K562 (cell line): ENCODE results near the gene CRKL. TPM values are rescaled to one million over a fixed set of nuclear protein-coding genes. Genes with fewer than 3 reads are reported as not detected.

Source experiments
- ATAC-seq: fragments of 200-7000 bp; cut with Tn5 transposase; 3 replicates; pipeline ENCODE4 v1.9.1; 2020; ENCODE audit warnings: moderate library complexity
- BruUV-seq: library from RNA; stranded (reverse); fragments of 400-500 nt; replicated peaks from 2 replicates; lab custom pipeline; 2021; lab: Mats Ljungman, UMichigan
- CTCF ChIA-PET: fragments of 300-600 bp; formaldehyde crosslinking; extraction: SDS; loops from one replicate; lab custom pipeline; 2021; ENCODE audit warnings: low intra/inter-chr PET ratio; lab: Yijun Ruan, JAX
- POLR2A ChIA-PET: fragments of 300-600, 350-650 bp; sonication (Branson Sonifier 250); formaldehyde crosslinking; extraction: SDS; loops from one replicate; lab custom pipeline; 2021; ENCODE audit warnings: antibody characterized with exemption, inconsistent platforms; lab: Yijun Ruan, JAX
- DNase-seq, 4 experiments: peaks; one replicate each; pipeline versions ENCODE4 v3.0.0 to v3.0.0-alpha.2; 2011 to 2018; ENCODE audit warnings: low spot score in 3 of 4, mixed read lengths in 3 of 4; ENCODE audit errors: extremely low read depth in 1 of 4
- FAIRE-seq: peaks from 2 replicates; lab custom pipeline; 2011; peaks lifted over from hg19 to GRCh38; lab: Jason Lieb, UNC
- H2AFZ ChIP-seq: 2 replicates; pipeline ENCODE4 v1.6.0; 2011; ENCODE audit warnings: low read depth, low read length, control low read depth, inconsistent platforms
- H3K27ac ChIP-seq: fragments of 200-600 bp; 3 replicates; pipeline ENCODE4 v1.8.0; 2011; ENCODE audit warnings: low read depth, mild to moderate bottlenecking, control low read depth, inconsistent platforms, low read length, moderate library complexity, mixed read lengths; ENCODE audit errors: extremely low read depth
- H3K27me3 ChIP-seq, 2 experiments: fragments of 300-600 bp in 1 of 2; 2 replicates in 1 of 2; 3 replicates in 1 of 2; pipeline versions ENCODE4 v1.6.0 to v1.8.0; 2011; ENCODE audit warnings: inconsistent platforms in 2 of 2, low read length in 2 of 2, mild to moderate bottlenecking in 1 of 2, mixed read lengths in 1 of 2, moderate library complexity in 1 of 2; ENCODE audit not compliant: control insufficient read depth in 2 of 2, insufficient read depth in 2 of 2
- H3K36me3 ChIP-seq: fragments of 300-600 bp; 3 replicates; pipeline ENCODE4 v1.8.0; 2011; ENCODE audit warnings: mild to moderate bottlenecking, low read length, inconsistent platforms; ENCODE audit not compliant: control insufficient read depth, insufficient read depth
- H3K4me1 ChIP-seq, 2 experiments: fragments of 200-600 bp in 1 of 2; replicated peaks in 1 of 2; 2 replicates in 1 of 2; 3 replicates in 1 of 2; pipeline versions ENCODE4 v1.5.1 to v1.8.0; 2011; ENCODE audit warnings: inconsistent platforms in 2 of 2, low read length in 2 of 2, mild to moderate bottlenecking in 1 of 2, mixed read lengths in 1 of 2, moderate library complexity in 1 of 2; ENCODE audit not compliant: control insufficient read depth in 2 of 2, insufficient read depth in 2 of 2
- H3K4me2 ChIP-seq: 2 replicates; pipeline ENCODE4 v1.6.1; 2011; ENCODE audit warnings: low read length, control low read depth, inconsistent platforms, mixed read lengths; ENCODE audit not compliant: insufficient read depth
- H3K4me3 ChIP-seq: fragments of 200-600 bp; sonication (generic), shearing (Covaris generic); 2 replicates; pipeline ENCODE4 v1.5.1; 2016; ENCODE audit warnings: control low read depth, inconsistent platforms
- H3K79me2 ChIP-seq: fragments of 200-600 bp; 3 replicates; pipeline ENCODE4 v1.8.0; 2011; ENCODE audit warnings: low read length, inconsistent platforms; ENCODE audit not compliant: control insufficient read depth, insufficient read depth
- H3K9ac ChIP-seq, 2 experiments: 2 replicates each; pipeline versions ENCODE4 v1.6.0 to v1.6.1; 2011; ENCODE audit warnings: low read depth in 2 of 2, low read length in 2 of 2, control low read depth in 1 of 2, inconsistent platforms in 1 of 2, mild to moderate bottlenecking in 1 of 2, mixed read lengths in 1 of 2; ENCODE audit not compliant: insufficient read depth in 1 of 2
- H3K9me1 ChIP-seq: one replicate; pipeline ENCODE4 v1.6.0; 2011; ENCODE audit warnings: inconsistent platforms, mild to moderate bottlenecking, low read length, moderate library complexity; ENCODE audit not compliant: control insufficient read depth, insufficient read depth
- H3K9me3 ChIP-seq: replicated peaks from 2 replicates; pipeline ENCODE4 v1.5.1; 2011; ENCODE audit warnings: low read depth, low read length, inconsistent platforms; ENCODE audit not compliant: control insufficient read depth, insufficient read depth
- H4K20me1 ChIP-seq: replicated peaks from 2 replicates; pipeline ENCODE4 v1.6.1; 2011; ENCODE audit warnings: low read length, inconsistent platforms, mixed read lengths; ENCODE audit not compliant: control insufficient read depth, insufficient read depth
- CTCFL ChIP-seq: IDR thresholded peaks from 2 replicates; pipeline ENCODE4 v1.6.1; 2011; ENCODE audit warnings: borderline replicate concordance, low read depth, mild to moderate bottlenecking, moderate library complexity, low read length; ENCODE audit not compliant: insufficient read depth, poor library complexity, severe bottlenecking
- CXXC5 ChIP-seq: fragments of 250-450 bp; sonication (Bioruptor Pico); IDR thresholded peaks from 2 replicates; pipeline ENCODE4 v1.8.0; 2022; ENCODE audit warnings: inconsistent platforms, mild to moderate bottlenecking, moderate library complexity
- ETV6 ChIP-seq, 3 experiments: fragments of 150-350 bp in 1 of 3; sonication (generic) in 1 of 3; formaldehyde crosslinking in 1 of 3; IDR thresholded peaks; 2 replicates each; pipeline versions ENCODE4 v1.6.1 to v1.8.0; 2014 to 2022; ENCODE audit warnings: borderline replicate concordance in 2 of 3, low read depth in 2 of 3, antibody characterized with exemption in 1 of 3, low read length in 1 of 3, mild to moderate bottlenecking in 1 of 3, missing genetic modification reagents in 1 of 3
- ILF3 ChIP-seq: fragments of 450-650 bp; IDR thresholded peaks from 2 replicates; pipeline ENCODE4 v1.6.1; 2018; ENCODE audit warnings: antibody characterized with exemption, mild to moderate bottlenecking, moderate library complexity, borderline replicate concordance
- NONO ChIP-seq, 2 experiments: fragments of 200-400 bp in 1 of 2; fragments of 450-650 bp in 1 of 2; formaldehyde crosslinking in 1 of 2; IDR thresholded peaks; 2 replicates each; pipeline ENCODE4 v1.6.1; 2017; ENCODE audit warnings: low read depth in 2 of 2, mild to moderate bottlenecking in 2 of 2, moderate library complexity in 2 of 2, low read length in 1 of 2
- POLR2B ChIP-seq: fragments of 450-650 bp; IDR thresholded peaks from 2 replicates; pipeline ENCODE4 v1.6.1; 2018; ENCODE audit warnings: low read depth; ENCODE audit not compliant: partially characterized antibody
- SMAD2 ChIP-seq: fragments of 150-350 bp; IDR thresholded peaks from 2 replicates; pipeline ENCODE4 v1.6.1; 2014; ENCODE audit warnings: low read depth, mild to moderate bottlenecking, low read length
- SREBF1 ChIP-seq: fragments of 150-350 bp; IDR thresholded peaks from 2 replicates; pipeline ENCODE4 v1.6.1; 2014; ENCODE audit warnings: antibody characterized with exemption, low read depth, low read length, borderline replicate concordance
- STAT6 ChIP-seq: sonication (generic); formaldehyde crosslinking; IDR thresholded peaks from 2 replicates; pipeline ENCODE4 v1.8.1; 2023; ENCODE audit warnings: mild to moderate bottlenecking, missing genetic modification reagents
- ZNF431 ChIP-seq: sonication (generic); formaldehyde crosslinking; IDR thresholded peaks from 2 replicates; pipeline ENCODE4 v1.8.0; 2022; ENCODE audit warnings: mild to moderate bottlenecking, missing genetic modification reagents
- ZNF699 ChIP-seq: fragments of 250-450 bp; sonication (Bioruptor Pico); IDR thresholded peaks from 2 replicates; pipeline ENCODE4 v1.8.0; 2021; ENCODE audit warnings: mild to moderate bottlenecking, moderate library complexity; ENCODE audit not compliant: insufficient replicate concordance
- ZNF740 ChIP-seq, 3 experiments: fragments of 200-800 bp in 1 of 3; sonication (Bioruptor generic) in 1 of 3; sonication (generic) in 1 of 3; formaldehyde crosslinking in 1 of 3; IDR thresholded peaks; 2 replicates each; pipeline versions ENCODE4 v1.6.1 to v1.8.0; 2016 to 2022; ENCODE audit warnings: mild to moderate bottlenecking in 2 of 3, missing compliant biosample characterization in 2 of 3, missing genetic modification characterization in 2 of 3, missing genetic modification reagents in 1 of 3
- WGBS: fragments of 100-300 bp; shearing (Covaris generic); methylation state at CpG from one replicate; pipeline ENCODE4 v1.1.6; 2016; ENCODE audit warnings: low coverage, mixed read lengths; ENCODE audit not compliant: insufficient coverage; ENCODE audit errors: missing lambda C conversion rate; 5-methylcytosine and 5-hydroxymethylcytosine counted together
- in situ Hi-C: fragments of 300-500 bp; cut with MboI; formaldehyde crosslinking; loops from 4 replicates; pipeline ENCODE4 v1.15.0; 2018; ENCODE audit warnings: inconsistent platforms, mixed read lengths
- intact Hi-C: fragments of 100-400 bp; cut with micrococcal nuclease; formaldehyde crosslinking; loops from 2 replicates; pipeline ENCODE4 v1.14.2; 2022
- polyA plus RNA-seq, 8 experiments: library from polyadenylated mRNA; depleted of rRNA in 4 of 8; stranded (reverse) in 5 of 8; unstranded in 3 of 8; fragments of >200 nt; fragmentation: Nextera tagmentation in 2 of 8; fragmentation: Illumina TruSeq in 1 of 8; extraction: Ambion mirVana in 2 of 8; extraction: Trizol in 1 of 8; gene quantifications; 2 replicates each; pipeline versions ENCODE4 v1.2.1 to v1.2.3, GENCODE V29; 2011 to 2014; ENCODE audit warnings: inconsistent platforms in 1 of 8, missing spikeins in 1 of 8
- total RNA-seq, 7 experiments: library from RNA; depleted of rRNA in 6 of 7; stranded (reverse); fragments of >200 nt in 6 of 7; fragmentation: Illumina TruSeq in 2 of 7; extraction: Trizol in 2 of 7; gene quantifications; 2 replicates each; pipeline versions ENCODE4 v1.2.1 to v1.2.3, GENCODE V29; 2011 to 2021; ENCODE audit warnings: low replicate concordance in 1 of 7

CRKL gene
- total and polyA plus RNA-seq, 9 of the 15 experiments (the other 6 are each of a cell fraction or from before 2014, with no cell fraction given) = 100 to 263 (median 124) TPM

GRCh38 chr22:20951151-20951931, 34.1 kb downstream of the CRKL start:
- peaks cover 12% of the 10 kb centered on the region for H3K9me1 ChIP-seq
- no peaks in the 10 kb centered on the region for H3K9me3 ChIP-seq
- H3K79me2 ChIP-seq = peaks cover 69% of the 10 kb centered on the region
- H3K27me3 ChIP-seq = no peaks in the 10 kb centered on the region
- no peak overlapping the region for H3K27ac ChIP-seq
- no peak overlapping the region for H3K4me2 ChIP-seq
- H3K36me3 ChIP-seq = peaks cover 80% of the 10 kb centered on the region
- in situ Hi-C loops = loop anchor here (25.0 kb wide), 1 partner anchor 186 kb away; no protein-coding TSS in a partner anchor
- DNase-seq (no peak), FAIRE-seq (no peak), ATAC-seq (no peak)
- H4K20me1 ChIP-seq = peaks cover 80% of the 10 kb centered on the region
- peaks cover 0 to 11% of the 10 kb centered on the region in 2 experiments; a peak in 2 of 5 replicates for H3K4me1 ChIP-seq
- CTCF ChIA-PET = no interaction called here
- no TSS peak for BruUV-seq
- intact Hi-C loops = no loop called here
- POLR2A ChIA-PET = interaction anchor here (0.5 to 64.4 kb wide), 14 partner anchors 9 to 976 kb away, joined by 3 to 1556 read pairs (median 3); partner anchors contain the start of genes AIFM3, CRKL, P2RX6 and THAP7
- H3K9ac ChIP-seq = peak overlapping the region in 1 of 2 experiments; percentile 9; a peak in 1 of 4 replicates
- WGBS = 92% methylated on average over 10 of the region's 10 CpGs
- H3K4me3 ChIP-seq = no peak overlapping the region
- H2AFZ ChIP-seq = no peak overlapping the region
- TF ChIP-seq ZNF431 (CRISPR knock-in tag) (0 out of 2 replicates have a peak, but pooled peaks have one; percentile 29), STAT6 (0 out of 2 replicates have a peak, but pooled peaks have one; percentile 65), NONO (IDR thresholded peaks at IDR 0.05; ENCODE audit: low read depth in 2 of 2, low read length in 1 of 2) (0 out of 4 replicates have a peak, but pooled peaks of 1 of the 2 experiments have one; percentile 30), CXXC5 (CRISPR knock-in tag) (no peak), SMAD2 (0 out of 2 replicates have a peak, but pooled peaks have one; percentile 70), ZNF699 (CRISPR knock-in tag) (peak; percentile 33), POLR2B (peak; percentile 38), CTCFL (no peak), SREBF1 (0 out of 2 replicates have a peak, but pooled peaks have one; percentile 47), ETV6 (IDR thresholded peaks at IDR 0.05; ENCODE audit: borderline replicate concordance in 1 of 2, low read depth in 2 of 2, low read length in 1 of 2) (0 out of 4 replicates have a peak, but pooled peaks of 1 of the 2 experiments have one; percentile 6), ETV6 (CRISPR knock-in tag; IDR thresholded peaks at IDR 0.05; ENCODE audit: borderline replicate concordance) (no peak), ZNF740 (CRISPR knock-in tag; IDR thresholded peaks at IDR 0.05) (peak; percentile 61; the same call in 1 of the 2 replicates), ZNF740 (tag; IDR thresholded peaks at IDR 0.05) (no peak), ILF3 (0 out of 2 replicates have a peak, but pooled peaks have one; percentile 49)
